GM19238 (cell line): Measurements from ENCODE around the gene E4F1.
"Not testable (repeated sequence)": the region's sequence is repeated elsewhere in the genome, so short reads cannot be mapped to it uniquely, and the experiment has no call there.

Experiments
- DNase-seq: peaks from one replicate; pipeline ENCODE4 v3.0.0; 2011; ENCODE audit warnings: low spot score; ENCODE audit not compliant: insufficient read length

The E4F1 gene

DNA sequence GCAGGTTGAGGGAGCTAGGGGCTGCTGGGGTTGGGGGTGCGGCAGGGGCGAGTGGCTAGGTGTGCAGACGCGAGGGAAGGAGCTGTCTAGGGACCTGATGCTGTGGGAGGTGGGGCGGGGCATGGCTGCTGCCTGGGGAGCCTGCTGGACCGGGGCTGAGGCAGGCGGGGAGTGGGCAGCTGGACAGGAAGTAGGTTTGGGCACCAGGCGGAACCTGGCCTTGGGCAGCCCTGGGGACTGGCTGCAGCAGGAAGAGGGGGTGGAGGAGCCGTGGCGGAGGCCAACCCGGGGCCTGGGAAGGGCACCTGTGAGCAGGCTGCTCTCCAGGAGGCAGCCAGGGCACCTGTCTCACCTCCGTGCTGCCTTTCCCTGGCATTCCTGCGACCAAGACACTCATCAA is 7.0 kb downstream of the E4F1 start:
- DNase-seq, result no peak

DNA sequence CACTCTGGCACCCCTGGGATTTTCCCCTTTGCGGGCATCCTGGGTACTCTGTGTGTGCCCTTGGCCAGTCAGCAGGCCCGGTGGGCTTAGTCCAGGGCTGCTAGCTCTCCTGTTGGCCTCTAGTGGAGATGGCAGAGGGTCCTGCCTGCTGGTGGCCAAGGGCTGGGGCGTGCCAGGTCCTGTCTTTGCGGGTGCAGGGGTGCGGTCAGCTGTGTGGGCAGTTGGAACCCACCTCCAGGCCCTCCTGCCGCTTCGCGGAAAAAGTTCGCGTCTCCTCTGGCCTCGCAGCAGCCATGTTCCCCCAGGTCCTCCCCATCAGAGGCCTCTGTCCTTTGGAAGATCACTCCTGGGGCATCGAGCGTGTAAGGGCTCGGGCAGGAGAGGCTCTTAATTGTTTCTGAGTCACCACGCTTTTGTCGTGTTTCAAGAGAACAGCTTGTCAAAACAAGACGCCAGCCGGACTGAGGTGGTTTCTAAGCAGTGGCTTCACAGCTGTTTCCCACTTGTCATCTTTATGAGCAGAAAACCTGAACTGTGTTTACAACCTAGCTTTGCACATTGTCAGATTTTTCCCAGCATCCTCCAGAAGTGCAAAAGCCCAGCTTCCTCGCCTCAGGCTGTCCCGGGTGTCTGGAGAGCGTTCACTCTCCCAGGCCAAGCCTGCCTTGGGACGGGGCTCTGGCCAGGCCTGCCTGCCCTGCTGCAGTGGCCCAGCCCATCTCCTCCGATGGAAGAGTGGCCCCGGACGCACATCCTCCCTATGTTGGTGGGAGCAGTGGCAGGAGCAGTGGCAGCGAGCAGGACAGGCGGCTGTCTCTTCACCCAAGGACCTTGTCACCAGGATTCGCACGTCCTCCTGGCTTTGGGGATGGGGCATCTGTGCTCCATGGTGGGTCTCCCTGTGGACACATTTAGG is 7.9 kb downstream of the E4F1 start:
- DNase-seq, result no peak

DNA sequence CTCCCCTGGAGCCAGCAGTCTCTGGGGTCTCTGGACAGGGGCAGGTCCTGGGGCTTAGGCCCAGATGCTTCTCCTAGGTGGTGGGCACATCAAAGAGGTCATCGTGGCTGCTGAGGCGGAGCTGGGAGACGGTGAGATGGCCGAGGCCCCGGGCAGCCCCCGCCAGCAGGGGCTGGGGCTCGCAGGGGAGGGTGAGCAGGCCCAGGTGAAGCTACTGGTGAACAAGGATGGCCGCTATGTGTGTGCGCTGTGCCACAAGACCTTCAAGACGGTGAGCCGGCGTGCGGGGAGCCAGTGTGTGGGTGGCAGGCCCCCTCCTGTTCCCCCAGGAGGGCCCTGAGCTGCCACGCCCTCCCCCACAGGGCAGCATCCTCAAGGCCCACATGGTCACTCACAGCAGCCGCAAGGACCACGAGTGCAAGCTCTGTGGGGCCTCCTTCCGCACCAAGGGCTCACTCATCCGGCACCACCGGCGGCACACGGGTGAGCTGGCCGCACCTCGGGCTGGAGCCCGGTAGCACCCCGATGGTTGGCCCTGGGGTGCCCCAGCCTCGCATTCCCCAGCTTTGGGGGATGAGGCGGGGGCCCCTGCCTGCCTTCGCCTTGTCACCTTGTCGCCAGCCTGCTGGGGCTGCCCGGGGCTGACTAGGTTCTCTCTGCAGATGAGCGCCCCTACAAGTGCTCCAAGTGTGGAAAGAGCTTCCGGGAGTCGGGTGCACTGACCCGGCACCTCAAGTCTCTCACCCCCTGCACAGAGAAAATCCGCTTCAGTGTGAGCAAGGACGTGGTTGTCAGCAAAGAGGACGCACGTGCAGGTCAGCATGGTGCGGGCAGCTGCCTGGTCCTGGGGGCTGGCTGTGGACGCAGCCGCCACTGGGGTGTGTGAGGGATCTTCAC is 9.0 kb downstream of the E4F1 start:
- no peak for DNase-seq

DNA sequence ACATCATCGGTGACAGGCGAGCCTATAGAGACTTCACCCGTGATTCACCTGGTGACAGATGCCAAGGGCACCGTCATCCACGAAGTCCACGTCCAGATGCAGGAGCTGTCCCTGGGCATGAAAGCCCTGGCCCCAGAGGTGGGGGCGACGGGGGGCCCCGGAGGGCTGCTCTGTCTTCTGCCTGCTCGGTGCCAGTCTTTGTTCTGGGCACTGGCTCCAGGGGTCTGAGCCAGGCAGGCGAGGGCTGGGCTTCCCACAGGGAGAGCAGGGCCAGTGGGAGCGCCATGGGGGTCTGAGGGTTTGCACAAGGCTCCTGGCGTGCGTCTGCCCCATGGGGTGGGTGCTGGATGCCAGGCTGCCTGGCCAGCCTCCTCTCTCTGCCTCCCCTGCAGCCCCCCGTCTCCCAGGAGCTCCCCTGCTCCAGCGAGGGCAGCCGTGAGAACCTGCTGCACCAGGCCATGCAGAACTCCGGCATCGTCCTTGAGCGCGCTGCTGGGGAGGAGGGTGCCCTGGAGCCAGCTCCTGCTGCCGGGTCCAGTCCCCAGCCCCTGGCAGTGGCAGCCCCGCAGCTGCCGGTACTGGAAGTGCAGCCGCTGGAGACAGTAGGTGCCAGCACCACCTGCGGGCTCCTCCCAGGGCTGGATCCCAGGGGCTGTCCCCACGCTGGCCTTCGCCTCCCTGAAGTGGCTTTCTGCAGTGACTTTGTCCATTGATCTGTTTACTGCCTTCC is 9.8 kb downstream of the E4F1 start:
- no peak for DNase-seq

DNA sequence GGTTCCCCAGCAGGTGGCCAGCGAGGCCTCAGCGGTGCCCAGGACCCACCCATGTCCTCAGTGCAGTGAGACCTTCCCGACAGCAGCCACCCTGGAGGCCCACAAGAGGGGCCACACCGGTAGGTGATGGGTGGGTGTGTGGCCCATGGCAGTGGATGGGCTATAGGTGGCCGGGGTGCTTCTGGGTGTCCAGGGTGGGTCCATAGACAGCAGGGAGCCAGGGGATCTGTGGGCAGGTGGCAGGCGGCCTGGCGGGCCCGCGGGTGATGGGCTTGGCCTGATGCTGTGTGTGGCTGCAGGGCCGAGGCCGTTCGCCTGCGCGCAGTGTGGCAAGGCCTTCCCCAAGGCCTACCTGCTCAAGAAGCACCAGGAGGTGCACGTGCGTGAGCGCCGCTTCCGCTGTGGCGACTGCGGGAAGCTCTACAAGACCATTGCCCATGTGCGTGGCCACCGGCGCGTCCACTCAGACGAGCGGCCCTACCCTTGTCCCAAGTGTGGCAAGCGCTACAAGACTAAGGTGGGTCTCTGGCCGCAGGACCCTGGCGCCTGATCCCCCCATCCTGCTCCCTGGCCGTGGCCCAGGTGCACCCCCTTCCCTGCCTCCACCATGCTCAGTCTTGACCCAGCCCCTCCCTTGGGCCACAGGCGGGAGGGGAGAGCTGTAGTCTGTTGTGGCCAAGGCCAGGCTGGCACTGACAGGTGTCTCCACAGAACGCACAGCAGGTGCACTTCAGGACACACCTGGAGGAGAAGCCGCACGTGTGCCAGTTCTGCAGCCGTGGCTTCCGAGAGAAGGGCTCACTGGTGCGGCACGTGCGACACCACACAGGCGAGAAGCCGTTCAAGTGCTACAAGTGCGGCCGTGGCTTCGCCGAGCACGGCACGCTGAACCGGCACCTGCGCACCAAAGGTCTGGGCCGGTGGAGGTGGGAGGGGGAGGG is 10.8 kb downstream of the E4F1 start:
- DNase-seq, result no peak

DNA sequence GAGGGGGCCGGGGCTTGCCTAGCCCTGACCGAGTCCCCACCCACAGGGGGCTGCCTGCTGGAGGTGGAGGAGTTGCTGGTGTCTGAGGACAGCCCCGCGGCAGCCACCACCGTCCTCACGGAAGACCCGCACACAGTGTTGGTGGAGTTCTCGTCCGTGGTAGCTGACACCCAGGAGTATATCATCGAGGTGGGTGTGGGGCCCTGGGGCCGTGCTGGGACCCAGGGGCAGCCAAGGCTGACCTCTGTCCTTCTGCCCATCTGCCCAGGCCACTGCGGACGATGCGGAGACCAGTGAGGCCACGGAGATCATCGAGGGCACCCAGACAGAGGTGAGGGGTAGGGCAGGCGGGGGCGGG is 11.4 kb downstream of the E4F1 start:
- DNase-seq, result no peak

DNA sequence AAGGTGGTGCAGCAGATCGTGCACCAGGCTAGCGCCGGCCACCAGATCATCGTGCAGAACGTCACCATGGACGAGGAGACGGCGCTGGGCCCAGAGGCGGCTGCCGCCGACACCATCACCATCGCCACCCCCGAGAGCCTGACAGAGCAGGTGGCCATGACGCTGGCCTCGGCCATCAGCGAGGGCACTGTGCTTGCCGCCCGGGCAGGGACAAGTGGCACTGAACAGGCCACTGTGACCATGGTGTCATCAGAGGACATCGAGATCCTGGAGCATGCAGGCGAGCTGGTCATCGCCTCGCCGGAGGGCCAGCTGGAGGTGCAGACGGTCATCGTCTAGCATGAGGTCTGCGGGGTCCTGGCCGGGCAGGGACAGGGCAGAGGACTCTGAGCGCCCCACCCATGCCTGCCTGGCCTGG is 11.9 kb downstream of the E4F1 start:
- DNase-seq, result no peak

DNA sequence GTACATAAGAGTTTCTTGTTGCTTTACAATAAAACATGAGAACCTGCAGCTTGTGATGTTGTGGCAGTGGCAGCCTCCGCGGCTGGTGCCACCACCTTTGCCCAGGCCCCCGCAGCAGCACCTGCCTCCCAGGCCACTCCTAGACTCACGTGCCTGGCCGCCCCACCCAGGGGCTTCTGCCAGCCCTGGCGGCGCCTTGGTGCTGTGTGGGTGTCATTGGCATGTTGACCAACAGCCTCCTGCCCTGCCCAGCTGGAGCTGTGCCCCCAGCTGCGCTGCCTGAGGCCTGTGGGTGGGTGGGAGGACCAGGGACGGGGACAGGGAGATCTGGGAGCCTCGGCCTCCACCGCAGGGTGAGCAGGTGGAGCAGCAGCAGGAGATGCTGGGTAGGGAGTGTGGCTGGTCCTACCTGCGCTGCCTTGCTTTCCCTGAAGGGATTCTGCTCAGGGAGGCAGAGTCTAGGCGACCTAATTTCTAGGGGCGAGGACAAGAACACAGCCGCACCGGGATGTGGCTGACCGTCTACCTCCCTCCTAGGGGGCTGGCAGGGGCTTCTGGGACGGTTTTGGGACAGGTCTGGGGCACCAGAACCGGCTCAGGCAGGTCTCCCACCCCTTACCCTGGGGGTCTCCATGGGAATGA is 12.4 kb downstream of the E4F1 start:
- no peak for DNase-seq

DNA sequence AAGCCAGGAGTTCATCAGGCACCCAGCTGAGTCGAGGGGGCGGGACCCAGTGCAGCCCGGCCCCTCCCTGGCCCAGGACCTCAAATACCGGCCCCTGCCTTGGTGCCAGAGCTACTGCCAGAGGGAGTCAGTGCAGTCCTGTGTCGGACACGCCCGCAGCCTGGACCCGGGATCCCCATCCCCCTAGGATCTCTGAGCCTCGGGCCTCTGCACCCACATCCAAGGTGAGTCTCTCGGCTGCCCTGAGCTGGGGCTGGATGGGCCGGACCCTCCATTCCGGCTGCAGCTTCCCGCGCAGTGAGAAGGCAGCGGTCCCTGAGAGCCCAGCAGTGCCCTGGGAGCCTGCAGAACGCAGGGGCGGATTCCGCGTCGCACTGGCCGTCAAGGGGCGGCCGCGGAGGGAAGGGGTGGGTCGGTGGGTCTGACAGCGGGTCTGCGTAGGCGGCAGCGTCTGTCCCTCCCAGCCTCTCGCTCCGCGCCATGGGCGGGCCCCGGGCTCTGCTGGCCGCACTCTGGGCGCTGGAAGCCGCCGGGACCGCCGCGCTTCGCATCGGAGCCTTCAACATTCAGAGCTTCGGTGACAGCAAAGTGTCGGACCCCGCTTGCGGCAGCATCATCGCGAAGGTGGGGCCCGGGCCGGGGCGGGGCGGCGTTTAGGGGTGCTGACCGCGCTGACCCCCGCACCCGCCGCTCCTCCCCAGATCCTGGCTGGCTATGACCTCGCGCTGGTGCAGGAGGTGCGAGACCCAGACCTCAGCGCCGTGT is 13.1 kb downstream of the E4F1 start, which contains the start of gene DNASE1L2:
Gene DNASE1L2 (plus strand): TSS at position 108 of the 765 bp plus-strand sequence. CDS start 373 bp downstream, at position 481.
- no peak for DNase-seq

DNA sequence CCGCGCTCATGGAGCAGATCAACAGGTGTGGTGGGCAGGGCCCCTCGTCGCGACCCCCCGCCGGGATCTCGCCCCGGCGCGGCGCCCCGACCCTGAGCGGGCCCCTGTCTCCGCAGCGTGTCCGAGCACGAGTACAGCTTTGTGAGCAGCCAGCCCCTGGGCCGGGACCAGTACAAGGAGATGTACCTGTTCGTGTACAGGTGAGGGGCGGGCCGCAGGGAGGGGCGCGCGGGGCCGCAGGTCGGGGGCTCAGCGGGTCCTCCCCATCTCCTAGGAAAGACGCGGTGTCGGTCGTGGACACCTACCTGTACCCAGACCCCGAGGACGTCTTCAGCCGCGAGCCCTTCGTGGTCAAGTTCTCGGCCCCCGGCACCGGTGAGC is 13.7 kb downstream of the E4F1 start:
- no peak for DNase-seq

DNA sequence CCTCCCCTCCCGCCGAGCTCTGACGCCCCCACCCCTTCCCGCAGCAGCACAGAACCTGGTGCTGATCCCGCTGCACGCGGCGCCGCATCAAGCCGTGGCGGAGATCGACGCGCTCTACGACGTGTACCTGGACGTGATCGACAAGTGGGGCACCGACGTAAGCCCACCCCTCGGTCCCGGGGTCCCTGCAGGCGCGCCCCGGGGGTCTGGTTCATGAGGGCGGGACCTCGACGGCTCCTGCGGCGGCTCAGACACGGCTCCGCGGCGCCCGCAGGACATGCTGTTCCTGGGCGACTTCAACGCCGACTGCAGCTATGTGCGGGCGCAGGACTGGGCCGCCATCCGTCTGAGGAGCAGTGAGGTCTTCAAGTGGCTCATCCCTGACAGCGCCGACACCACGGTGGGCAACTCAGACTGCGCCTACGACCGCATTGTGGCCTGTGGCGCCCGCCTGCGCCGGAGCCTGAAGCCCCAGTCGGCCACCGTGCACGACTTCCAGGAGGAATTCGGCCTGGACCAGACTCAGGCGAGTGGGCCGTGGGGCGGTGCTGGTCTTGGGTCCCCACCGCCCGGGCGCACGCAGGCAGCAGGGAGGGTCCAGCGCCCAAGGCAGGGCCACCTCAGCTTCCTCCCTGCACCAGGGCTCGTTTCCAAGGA is 14.2 kb downstream of the E4F1 start:
- DNase-seq, result no peak

DNA sequence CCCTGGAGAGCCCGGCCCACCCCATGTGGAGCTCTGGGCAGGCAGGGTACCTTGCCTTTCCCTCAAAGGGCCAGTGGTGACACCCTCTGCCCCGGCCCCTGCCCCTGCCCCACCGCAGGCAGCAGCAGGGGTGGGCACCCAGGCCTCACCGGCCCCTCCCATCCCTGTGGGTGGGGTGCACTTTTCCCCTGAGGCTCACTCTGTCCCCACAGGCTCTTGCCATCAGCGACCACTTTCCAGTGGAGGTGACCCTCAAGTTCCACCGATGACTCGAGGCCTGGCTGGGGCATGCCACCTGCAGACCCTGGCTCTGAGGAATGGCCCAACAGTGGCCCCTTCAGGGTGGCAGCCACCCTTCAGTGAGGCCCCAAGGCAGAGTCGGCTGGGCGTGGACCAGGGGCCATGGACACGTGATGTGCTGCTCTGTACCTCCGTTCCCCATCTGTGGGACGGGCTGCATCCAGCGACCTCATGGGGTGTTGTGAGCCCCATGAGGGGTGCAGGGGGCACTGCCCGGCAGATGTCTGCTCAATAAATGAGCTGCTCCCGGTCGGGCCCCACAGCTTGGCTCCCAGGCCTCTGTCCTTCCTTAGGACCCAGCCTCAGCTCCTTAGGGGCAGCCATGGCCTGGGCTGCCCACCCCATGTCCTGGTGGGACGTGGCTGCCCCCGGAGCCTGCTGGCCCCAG is 14.9 kb downstream of the E4F1 start:
- DNase-seq, result no peak

DNA sequence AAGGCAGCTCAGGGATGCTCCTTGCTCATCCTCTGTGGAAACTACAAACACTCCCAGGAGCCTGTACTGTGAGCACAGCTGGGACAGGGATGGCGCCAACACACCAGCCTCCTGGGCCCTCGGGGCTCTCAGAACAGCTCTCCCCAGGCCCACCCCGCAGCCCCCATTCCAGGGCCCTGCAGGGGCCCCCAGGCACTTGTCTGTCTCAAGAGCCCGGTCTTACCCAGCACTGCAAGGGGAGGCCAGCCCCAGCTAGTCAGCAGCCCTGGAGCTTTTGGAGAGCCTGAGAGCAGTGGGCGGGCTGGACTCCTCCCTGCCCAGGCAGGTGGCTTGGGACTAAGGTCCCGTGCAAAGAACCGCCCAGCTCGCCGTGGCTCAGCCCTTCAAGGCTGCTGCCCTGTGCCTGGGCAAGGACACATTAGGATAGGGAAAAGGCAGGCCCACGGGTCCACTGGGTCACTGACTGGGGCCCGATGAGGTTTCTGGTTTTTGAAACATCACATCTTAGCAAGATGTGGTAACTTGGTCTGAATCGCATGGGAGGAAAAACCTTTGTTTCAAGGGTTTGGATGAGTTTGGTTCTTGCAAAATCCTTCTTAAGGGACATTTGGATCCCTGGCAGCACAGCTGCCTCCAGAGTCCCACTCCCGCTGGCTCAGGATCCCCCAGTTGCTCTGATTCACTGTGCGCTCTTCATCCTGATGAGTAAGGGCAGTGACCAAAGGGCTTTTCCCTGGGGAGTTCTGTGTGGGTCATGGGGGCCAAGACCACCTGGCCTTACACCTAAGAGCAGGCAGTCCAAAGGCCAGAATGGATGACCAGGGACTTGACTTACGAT is 15.7 kb downstream of the E4F1 start:
- no peak for DNase-seq

DNA sequence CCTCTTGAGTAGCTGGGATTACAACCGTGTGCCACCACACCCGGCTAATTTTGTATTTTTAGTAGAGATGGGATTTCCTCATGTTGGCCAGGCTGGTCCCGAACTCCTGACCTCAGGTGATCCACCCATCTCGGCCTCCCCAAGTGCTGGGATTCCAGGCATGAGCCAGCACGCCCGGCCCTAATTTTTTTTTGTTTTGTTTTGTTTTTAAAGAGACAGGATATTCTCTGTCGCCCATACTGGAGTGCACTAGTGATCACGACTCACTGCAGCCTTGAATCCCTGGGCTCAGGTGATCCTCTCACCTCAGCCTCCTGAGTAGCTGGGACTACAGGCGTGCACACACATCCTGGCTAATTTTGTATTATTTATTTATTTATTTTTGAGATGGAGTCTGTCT is 16.9 kb downstream of the E4F1 start:
- not testable (repeated sequence) for DNase-seq

DNA sequence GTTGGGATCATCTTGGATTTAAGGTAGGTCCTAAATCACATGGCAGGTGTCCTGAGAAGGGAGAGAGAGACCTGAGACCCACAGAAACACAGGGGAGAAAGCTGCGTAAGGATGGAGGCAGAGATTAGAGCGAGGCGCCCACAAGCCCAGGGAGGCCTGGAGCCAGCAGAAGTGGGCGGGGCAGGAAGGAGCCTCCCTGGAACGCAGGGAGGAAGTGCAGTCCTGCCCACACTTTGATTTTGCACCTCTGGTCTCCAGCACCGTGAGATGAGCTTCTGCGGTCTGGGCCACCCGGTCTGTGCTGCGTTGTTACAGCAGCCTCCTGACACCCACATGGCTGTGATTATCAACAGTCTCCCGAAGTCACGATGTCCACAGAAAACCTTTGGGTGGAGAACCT is 19.2 kb downstream of the E4F1 start:
- DNase-seq, result no peak

DNA sequence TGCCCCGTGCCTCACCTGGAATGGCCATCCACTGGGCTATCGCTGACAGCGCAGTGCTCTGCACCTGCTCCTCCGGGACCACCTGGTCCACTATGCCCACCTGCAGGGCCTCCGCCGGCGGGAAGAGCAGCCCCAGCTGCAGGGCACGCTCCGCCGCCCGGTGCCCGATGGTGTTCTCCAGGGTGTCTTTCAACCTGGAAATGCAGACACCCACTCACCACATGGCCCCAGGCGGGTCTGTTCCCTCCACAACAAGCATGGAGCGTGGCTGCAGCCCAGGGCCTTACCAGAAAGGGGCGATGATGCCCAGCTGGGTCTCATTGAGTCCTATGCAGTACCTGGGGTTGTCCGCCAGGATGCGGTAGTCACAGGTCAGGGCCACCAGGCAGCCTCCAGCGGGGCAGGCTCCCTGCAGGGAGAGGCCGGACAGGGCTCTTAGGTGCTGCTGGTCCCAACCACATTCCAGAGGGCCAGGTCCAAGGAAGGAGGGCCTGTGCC is 19.7 kb downstream of the E4F1 start:
- DNase-seq, result no peak

DNA sequence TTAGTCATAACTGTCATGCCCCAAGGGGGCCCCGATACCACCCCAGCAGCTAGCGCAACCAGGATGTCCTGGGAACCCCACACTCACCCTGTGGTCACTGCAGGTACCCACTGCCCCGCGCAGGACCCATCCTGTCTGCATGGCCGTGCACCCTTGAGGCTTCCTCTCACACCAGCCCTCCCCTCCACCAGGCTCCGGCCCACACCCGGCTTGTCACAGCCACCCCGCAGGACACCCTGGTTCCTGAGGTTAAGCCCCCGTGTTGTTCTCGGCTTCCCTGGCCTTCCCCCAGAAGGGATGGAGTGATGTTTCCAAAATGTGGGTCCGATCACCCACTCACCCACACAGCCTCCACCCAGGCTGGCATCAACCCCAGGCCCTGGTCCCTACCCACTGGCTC is 20.4 kb downstream of the E4F1 start:
- no peak for DNase-seq
